Lung (tissue), 12 donors: ENCODE results near the gene SENP3. TPM values are rescaled to one million over a fixed set of nuclear protein-coding genes. Genes with fewer than 3 reads are reported as not detected.
A peak's percentile ranks its signal among the peaks of the same experiment; 100 is the strongest.

Experiments used
- ATAC-seq: fragments of 200-7000 bp; cut with Tn5 transposase; one replicate; pipeline ENCODE4 v1.9.1; 2020; ENCODE audit warnings: moderate number of reproducible peaks; ENCODE audit not compliant: insufficient read depth, low FRiP score
- DNase-seq, 3 donors: peaks; one replicate each; pipeline ENCODE4 v3.0.0-alpha.2; 2013 to 2017
- H3K27ac ChIP-seq, 2 donors: one replicate each; pipeline ENCODE4 v1.5.1; 2013; ENCODE audit warnings: mild to moderate bottlenecking in 2 of 2, moderate library complexity in 2 of 2, control low read depth in 1 of 2, inconsistent platforms in 1 of 2, low read depth in 1 of 2, low read length in 1 of 2
- H3K27me3 ChIP-seq, 3 donors: one replicate each; pipeline ENCODE4 v1.5.1; 2013; ENCODE audit warnings: low read length in 2 of 3; ENCODE audit not compliant: control insufficient read depth in 3 of 3, insufficient read depth in 3 of 3
- H3K36me3 ChIP-seq, 4 donors: one replicate each; pipeline ENCODE4 v1.5.1; 2013; ENCODE audit warnings: low read length in 4 of 4, mild to moderate bottlenecking in 1 of 4, moderate library complexity in 1 of 4; ENCODE audit not compliant: control insufficient read depth in 4 of 4, insufficient read depth in 4 of 4
- H3K4me1 ChIP-seq, 5 donors: one replicate each; pipeline ENCODE4 v1.5.1; 2013; ENCODE audit warnings: low read length in 5 of 5, mild to moderate bottlenecking in 2 of 5, moderate library complexity in 1 of 5; ENCODE audit not compliant: control insufficient read depth in 5 of 5, insufficient read depth in 5 of 5
- H3K4me3 ChIP-seq: one replicate; pipeline ENCODE4 v1.5.1; 2013; ENCODE audit warnings: mild to moderate bottlenecking, control low read depth, moderate library complexity
- H3K9ac ChIP-seq, 2 donors: one replicate each; pipeline ENCODE4 v1.5.1; 2013; ENCODE audit warnings: low read length in 2 of 2, control low read depth in 1 of 2; ENCODE audit not compliant: insufficient read depth in 1 of 2
- H3K9me3 ChIP-seq, 4 donors: one replicate each; pipeline ENCODE4 v1.5.1; 2013; ENCODE audit warnings: low read length in 3 of 4, mild to moderate bottlenecking in 1 of 4, moderate library complexity in 1 of 4; ENCODE audit not compliant: control insufficient read depth in 4 of 4, insufficient read depth in 3 of 4
- WGBS, 2 donors: extraction: QIAGEN DNeasy Blood & Tissue Kit; methylation state at CpG; one replicate each; pipeline ENCODE4 v1.1.7; 2013; 5-methylcytosine and 5-hydroxymethylcytosine counted together
- polyA plus RNA-seq, 2 donors: library from polyadenylated mRNA; stranded (reverse); fragments of 200-250 nt; gene quantifications; one replicate each; pipeline ENCODE4 v1.2.1, GENCODE V29; 2013
- total RNA-seq, 2 donors: library from RNA; depleted of rRNA in 1 of 2; stranded (reverse); fragments of >200 nt in 1 of 2; gene quantifications; one replicate each; pipeline ENCODE4 v1.2.1, GENCODE V29; 2014 to 2021
- TF ChIP-seq, protein P1 (sequence below): IDR thresholded peaks from 2 replicates; pipeline ENCODE4 v1.5.1; 2012; ENCODE audit warnings: mild to moderate bottlenecking; ENCODE audit errors: control extremely low read depth, extremely low read depth
- donor health status: control.
- donor health status: control.
- donor health status: Bipolar disorder and iron deficiency.
- donor health status: healthy.
- donor health status: DM: yes; HTN: yes; CAD: no.

The SENP3 gene
- total and polyA plus RNA-seq, 4 donors: 34.0 to 54.4 (median 48.6) TPM

DNA sequence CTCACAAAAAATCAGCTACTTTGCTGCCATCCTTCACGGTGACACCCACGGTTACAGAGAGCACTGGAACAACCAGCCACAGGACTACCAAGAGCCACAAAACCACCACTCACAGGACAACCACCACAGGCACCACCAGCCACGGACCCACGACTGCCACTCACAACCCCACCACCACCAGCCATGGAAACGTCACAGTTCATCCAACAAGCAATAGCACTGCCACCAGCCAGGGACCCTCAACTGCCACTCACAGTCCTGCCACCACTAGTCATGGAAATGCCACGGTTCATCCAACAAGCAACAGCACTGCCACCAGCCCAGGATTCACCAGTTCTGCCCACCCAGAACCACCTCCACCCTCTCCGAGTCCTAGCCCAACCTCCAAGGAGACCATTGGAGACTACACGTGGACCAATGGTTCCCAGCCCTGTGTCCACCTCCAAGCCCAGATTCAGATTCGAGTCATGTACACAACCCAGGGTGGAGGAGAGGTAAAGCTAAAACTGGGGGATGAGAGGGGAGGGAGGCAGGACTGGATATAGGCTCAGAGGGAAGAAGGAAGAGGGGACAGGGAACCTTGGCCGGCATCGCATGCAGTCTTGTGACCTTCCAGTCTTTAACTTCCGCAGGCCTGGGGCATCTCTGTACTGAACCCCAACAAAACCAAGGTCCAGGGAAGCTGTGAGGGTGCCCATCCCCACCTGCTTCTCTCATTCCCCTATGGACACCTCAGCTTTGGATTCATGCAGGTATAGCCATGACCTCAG, 18.3 kb downstream of the SENP3 start:
- H3K9ac ChIP-seq: no peak overlapping the region
- no peaks in the 10 kb centered on the region for H3K9me3 ChIP-seq
- peak overlapping the region; percentile 76 to 92 for H3K27ac ChIP-seq
- no peaks in the 10 kb centered on the region for H3K27me3 ChIP-seq
- H3K4me3 ChIP-seq: peak overlapping the region; percentile 27
- DNase-seq (no peak), ATAC-seq (no peak)
- TF ChIP-seq, protein P1, sequence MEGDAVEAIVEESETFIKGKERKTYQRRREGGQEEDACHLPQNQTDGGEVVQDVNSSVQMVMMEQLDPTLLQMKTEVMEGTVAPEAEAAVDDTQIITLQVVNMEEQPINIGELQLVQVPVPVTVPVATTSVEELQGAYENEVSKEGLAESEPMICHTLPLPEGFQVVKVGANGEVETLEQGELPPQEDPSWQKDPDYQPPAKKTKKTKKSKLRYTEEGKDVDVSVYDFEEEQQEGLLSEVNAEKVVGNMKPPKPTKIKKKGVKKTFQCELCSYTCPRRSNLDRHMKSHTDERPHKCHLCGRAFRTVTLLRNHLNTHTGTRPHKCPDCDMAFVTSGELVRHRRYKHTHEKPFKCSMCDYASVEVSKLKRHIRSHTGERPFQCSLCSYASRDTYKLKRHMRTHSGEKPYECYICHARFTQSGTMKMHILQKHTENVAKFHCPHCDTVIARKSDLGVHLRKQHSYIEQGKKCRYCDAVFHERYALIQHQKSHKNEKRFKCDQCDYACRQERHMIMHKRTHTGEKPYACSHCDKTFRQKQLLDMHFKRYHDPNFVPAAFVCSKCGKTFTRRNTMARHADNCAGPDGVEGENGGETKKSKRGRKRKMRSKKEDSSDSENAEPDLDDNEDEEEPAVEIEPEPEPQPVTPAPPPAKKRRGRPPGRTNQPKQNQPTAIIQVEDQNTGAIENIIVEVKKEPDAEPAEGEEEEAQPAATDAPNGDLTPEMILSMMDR: no peak
- WGBS, 2 donors: 55 to 56% methylated on average over 12 of the region's 12 CpGs
- H3K4me1 ChIP-seq: peaks cover 10 to 43% (median 21%) of the 10 kb centered on the region in 5 donors
- peaks cover 32 to 45% (median 40%) of the 10 kb centered on the region in 4 donors for H3K36me3 ChIP-seq

DNA sequence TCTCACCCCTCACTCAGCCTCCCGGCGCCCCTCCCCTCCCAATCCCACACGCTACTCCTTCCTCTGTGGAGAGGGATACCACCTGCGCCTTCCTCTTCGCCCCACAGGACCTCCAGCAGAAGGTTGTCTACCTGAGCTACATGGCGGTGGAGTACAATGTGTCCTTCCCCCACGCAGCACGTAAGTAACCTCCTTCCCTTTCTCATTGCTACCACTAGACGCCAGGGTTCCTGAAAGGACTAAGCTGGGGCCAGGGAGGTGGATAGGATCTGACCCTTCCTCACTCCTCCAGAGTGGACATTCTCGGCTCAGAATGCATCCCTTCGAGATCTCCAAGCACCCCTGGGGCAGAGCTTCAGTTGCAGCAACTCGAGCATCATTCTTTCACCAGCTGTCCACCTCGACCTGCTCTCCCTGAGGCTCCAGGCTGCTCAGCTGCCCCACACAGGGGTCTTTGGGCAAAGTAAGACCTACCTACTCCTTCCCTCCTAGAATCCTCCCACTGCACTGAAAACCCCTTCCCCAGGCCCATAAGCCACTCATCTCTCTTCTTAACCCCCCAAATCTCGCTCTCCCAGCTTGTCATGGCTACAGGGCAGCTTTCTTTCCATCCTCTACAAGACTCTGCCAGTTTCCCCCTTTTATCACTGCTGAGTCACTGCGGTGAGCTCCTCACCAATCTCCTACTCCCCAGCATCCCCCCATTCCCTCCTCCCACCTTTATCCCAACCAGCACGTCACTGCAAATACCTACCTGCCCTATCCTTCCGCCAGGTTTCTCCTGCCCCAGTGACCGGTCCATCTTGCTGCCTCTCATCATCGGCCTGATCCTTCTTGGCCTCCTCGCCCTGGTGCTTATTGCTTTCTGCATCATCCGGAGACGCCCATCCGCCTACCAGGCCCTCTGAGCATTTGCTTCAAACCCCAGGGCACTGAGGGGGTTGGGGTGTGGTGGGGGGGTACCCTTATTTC, 19.2 kb downstream of the SENP3 start:
- peak overlapping the region; percentile 26 for H3K4me3 ChIP-seq
- 78 to 79% methylated on average over 23 of the region's 23 CpGs for WGBS, 2 donors

DNA sequence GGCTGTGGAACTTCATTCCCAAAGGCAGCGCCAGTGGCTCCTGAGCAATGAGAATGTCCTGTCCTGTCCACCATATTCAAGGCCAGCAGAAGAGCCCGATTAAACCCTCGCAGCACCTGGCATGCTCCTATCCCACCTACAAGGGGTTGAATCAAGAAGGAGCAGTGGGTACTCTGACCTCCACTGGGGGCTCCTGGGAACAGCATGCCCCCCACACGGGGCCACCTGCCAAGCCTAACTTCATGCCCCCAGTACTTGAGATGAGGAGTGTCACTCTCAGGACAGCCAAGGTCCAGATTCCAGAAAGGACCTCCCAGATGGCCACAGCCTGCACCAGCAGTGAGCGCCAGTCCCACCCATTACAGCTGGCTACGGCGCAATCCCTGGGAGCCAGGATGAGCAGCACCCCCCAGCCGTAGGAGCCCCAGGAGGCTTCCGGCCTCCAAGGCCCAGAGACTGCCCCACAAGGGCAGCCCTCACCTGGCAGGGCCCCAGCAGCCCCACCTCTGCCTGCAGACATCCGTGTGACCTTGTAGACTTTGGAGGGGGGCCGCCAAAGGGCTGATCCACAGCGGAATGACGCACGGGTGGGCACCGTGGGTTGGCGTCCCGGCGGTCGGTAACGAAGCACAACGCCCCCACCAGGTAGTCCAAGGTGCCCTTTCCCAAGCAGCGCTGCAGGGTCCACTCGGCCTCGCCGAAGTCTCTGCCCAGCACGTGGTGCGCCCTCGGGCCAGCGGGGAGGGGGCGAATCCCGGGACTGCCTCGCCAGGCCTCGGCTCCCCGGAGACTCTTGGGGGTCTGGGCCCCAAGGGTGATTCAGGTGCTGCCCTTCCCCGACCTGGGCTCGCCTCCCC, 20.9 kb downstream of the SENP3 start:
- ATAC-seq: no peak
- DNase-seq: peak in 1 of 3 donors; percentile 8
- TF ChIP-seq, protein P1: no peak
- 82 to 87% methylated on average over 36 of the region's 36 CpGs for WGBS, 2 donors
- H3K27me3 ChIP-seq: no peaks in the 10 kb centered on the region
- H3K9me3 ChIP-seq: no peaks in the 10 kb centered on the region
- H3K9ac ChIP-seq: peak overlapping the region in 1 of 2 donors; percentile 37
- H3K4me1 ChIP-seq: peaks cover 10 to 35% (median 17%) of the 10 kb centered on the region in 5 donors
- H3K36me3 ChIP-seq: peaks cover 11 to 28% (median 21%) of the 10 kb centered on the region in 4 donors
- peak overlapping the region; percentile 42 for H3K4me3 ChIP-seq
- H3K27ac ChIP-seq: peak overlapping the region; percentile 89

More for the DNA sequence above, 19.2 kb downstream of the SENP3 start:
- peaks cover 10 to 36% (median 17%) of the 10 kb centered on the region in 5 donors for H3K4me1 ChIP-seq
- ATAC-seq: no peak
- peaks cover 25 to 36% (median 32%) of the 10 kb centered on the region in 4 donors for H3K36me3 ChIP-seq
- peak overlapping the region in 1 of 2 donors; percentile 92 for H3K27ac ChIP-seq
- H3K9ac ChIP-seq: peak overlapping the region in 1 of 2 donors; percentile 47
- TF ChIP-seq, protein P1: no peak
- DNase-seq: no peak
- H3K9me3 ChIP-seq: no peaks in the 10 kb centered on the region
- no peaks in the 10 kb centered on the region for H3K27me3 ChIP-seq
